Activated CD4-positive, alpha-beta T cell treated with anti-CD3 and anti-CD28 coated beads, Interleukin-2, amount 10 ng/mL, durations not matched to agents 24 days and 14 days (primary cell): ENCODE results near the gene OOSP4B. TPM values are rescaled to one million over a fixed set of nuclear protein-coding genes. Genes with fewer than 3 reads are reported as not detected.

ENCODE experiments used
- DNase-seq: peaks from one replicate; pipeline ENCODE4 v3.0.0; 2022
- H3K27ac Mint-ChIP-seq: one replicate; pipeline ENCODE4 v1.8.0; 2022; ENCODE audit warnings: mild to moderate bottlenecking, mixed read lengths
- H3K27me3 Mint-ChIP-seq: one replicate; pipeline ENCODE4 v1.8.0; 2022; ENCODE audit warnings: mixed read lengths
- H3K36me3 Mint-ChIP-seq: one replicate; pipeline ENCODE4 v1.8.0; 2022; ENCODE audit warnings: low read depth, mild to moderate bottlenecking, mixed read lengths
- H3K4me1 Mint-ChIP-seq: one replicate; pipeline ENCODE4 v1.8.0; 2021; ENCODE audit warnings: mixed read lengths
- H3K4me3 Mint-ChIP-seq: one replicate; pipeline ENCODE4 v1.8.0; 2022; ENCODE audit warnings: mild to moderate bottlenecking, moderate library complexity, mixed read lengths
- H3K9me3 Mint-ChIP-seq: one replicate; pipeline ENCODE4 v1.8.0; 2021; ENCODE audit warnings: mixed read lengths
- intact Hi-C: fragments of 100-400 bp; cut with micrococcal nuclease; formaldehyde crosslinking; loops from one replicate; pipeline ENCODE4 v1.15.1; 2023
- total RNA-seq: library from RNA; stranded (reverse); gene quantifications from 2 replicates; pipeline ENCODE4 v1.2.3, GENCODE V29; 2022

Gene OOSP4B
- total RNA-seq, 1 donor from 2014 or later, result not detected

DNA sequence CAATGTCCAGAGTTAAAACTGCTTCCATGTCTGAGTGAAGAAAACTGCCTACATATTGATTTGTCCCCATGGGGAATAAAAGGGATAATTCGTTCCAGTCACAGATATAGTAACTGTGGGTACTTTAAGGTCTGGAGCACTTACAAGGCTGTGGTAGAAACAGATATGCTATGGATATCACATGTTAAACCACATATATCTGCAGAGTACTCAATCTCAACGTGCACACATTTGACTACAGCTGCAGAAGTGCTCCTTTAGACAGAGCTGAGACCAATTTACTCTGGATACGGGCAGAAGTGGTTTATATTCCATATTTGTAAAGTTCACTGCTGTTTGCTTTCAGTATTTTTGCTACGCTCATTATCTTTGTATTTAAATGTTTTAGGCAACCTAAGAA lies 61.8 kb downstream of the OOSP4B start:
- Mint-ChIP-seq H3K27ac (no peak overlapping the region), H3K4me1 (no peaks in the 10 kb centered on the region), H3K9me3 (no peaks in the 10 kb centered on the region), H3K4me3 (no peak overlapping the region), H3K36me3 (no peaks in the 10 kb centered on the region), H3K27me3 (no peaks in the 10 kb centered on the region)
- no peak for DNase-seq
- intact Hi-C loops, result no loop called here

- Mint-ChIP-seq H3K27ac (no peak overlapping the region), H3K36me3 (no peaks in the 10 kb centered on the region), H3K27me3 (peaks cover 3% of the 10 kb centered on the region), H3K4me1 (no peaks in the 10 kb centered on the region), H3K4me3 (no peak overlapping the region), H3K9me3 (no peaks in the 10 kb centered on the region)
- DNase-seq, result no peak
- intact Hi-C loops, result no loop called here
Observed at GRCh38 chr11:60080535-60080934, 63.6 kb downstream of the OOSP4B start.

Other genes with a start within 250 kb of the OOSP4B start
- 96.8 and 97.4 TPM in 2 replicates for gene MRPL16, start 206.4 kb upstream of the OOSP4B start, total RNA-seq
- gene CBLIF, start 171.7 kb upstream of the OOSP4B start, total RNA-seq, result not detected in 2 replicates
- not detected in 2 replicates for gene TCN1, start 150.7 kb upstream of the OOSP4B start, total RNA-seq
- gene OOSP3, start 138.4 kb upstream of the OOSP4B start, total RNA-seq, result not detected in 2 replicates
- not detected in 2 replicates for gene OOSP1, start 78.7 kb upstream of the OOSP4B start, total RNA-seq
- not detected in 2 replicates for gene OOSP4A, start 53.1 kb upstream of the OOSP4B start, total RNA-seq
- gene OOSP2, start 23.2 kb downstream of the OOSP4B start, total RNA-seq, result not detected in 2 replicates
- not detected in 2 replicates for gene MS4A3, start 39.5 kb downstream of the OOSP4B start, total RNA-seq
- not detected in 2 replicates for gene MS4A2, start 71.5 kb downstream of the OOSP4B start, total RNA-seq
- gene MS4A6A, start 165.9 kb downstream of the OOSP4B start, total RNA-seq, result 0.28 TPM in 1 of 2 replicates, not detected in the other
- gene MS4A4E, start 226.0 kb downstream of the OOSP4B start, total RNA-seq, result 0.28 TPM in 1 of 2 replicates, not detected in the other